Measurements from ENCODE around the gene MRPL49. TPM values are rescaled to one million over a fixed set of nuclear protein-coding genes. Genes with fewer than 3 reads are reported as not detected.

Gene MRPL49
- total RNA-seq, 1 donor from 2014 or later, result 40.8 TPM

DNA sequence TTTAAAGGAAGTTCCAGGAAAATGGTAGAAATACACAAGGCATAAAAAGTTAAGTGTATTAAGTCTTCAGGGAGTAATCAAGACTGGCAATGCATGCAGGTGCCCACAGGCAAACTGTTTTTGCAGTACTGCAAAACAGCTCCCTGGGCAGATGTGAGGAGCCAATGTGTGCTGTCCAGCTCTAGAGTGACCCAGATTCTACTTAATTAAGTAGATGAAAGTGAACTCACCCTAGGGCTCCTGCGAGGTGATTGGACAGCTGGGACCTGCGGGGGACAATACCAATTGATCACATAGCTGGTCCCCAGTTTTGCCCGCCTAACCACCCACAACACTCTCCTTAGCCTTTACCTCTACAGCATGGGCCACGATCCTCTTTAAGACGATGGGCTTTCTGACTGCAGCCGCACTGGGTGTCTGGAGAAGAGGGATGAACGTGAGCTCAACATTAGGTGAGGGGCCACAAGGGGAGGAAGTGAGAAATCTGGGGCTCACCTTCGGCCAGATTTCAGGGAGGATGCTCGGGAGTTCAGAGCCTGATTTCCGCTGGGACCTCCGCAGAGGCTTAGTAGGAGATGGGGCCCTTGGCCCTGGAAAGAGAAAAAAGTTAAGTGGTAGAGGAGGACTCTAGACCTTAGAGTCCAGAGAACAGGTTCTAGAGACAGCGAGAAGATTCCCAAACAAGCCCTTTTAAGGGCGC, 38.8 kb upstream of the MRPL49 start:
- ATAC-seq (peak in 1 of 2 donors; percentile 1), DNase-seq (no peak)
- H3K9me3 ChIP-seq, result no peaks in the 10 kb centered on the region
- peak overlapping the region; percentile 92 for H3K27ac ChIP-seq
- intact Hi-C loops (cut with DNase I), result no loop called here
- H3K36me3 ChIP-seq, result peaks cover 30% of the 10 kb centered on the region
- peak overlapping the region; percentile 66 for H3K4me3 ChIP-seq
- TF ChIP-seq, protein P1, sequence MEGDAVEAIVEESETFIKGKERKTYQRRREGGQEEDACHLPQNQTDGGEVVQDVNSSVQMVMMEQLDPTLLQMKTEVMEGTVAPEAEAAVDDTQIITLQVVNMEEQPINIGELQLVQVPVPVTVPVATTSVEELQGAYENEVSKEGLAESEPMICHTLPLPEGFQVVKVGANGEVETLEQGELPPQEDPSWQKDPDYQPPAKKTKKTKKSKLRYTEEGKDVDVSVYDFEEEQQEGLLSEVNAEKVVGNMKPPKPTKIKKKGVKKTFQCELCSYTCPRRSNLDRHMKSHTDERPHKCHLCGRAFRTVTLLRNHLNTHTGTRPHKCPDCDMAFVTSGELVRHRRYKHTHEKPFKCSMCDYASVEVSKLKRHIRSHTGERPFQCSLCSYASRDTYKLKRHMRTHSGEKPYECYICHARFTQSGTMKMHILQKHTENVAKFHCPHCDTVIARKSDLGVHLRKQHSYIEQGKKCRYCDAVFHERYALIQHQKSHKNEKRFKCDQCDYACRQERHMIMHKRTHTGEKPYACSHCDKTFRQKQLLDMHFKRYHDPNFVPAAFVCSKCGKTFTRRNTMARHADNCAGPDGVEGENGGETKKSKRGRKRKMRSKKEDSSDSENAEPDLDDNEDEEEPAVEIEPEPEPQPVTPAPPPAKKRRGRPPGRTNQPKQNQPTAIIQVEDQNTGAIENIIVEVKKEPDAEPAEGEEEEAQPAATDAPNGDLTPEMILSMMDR (IDR thresholded peaks at IDR 0.05), result no peak
- peaks cover 20% of the 10 kb centered on the region for H3K4me1 ChIP-seq
- H3K27me3 ChIP-seq (ENCODE audit: low read depth), result no peaks in the 10 kb centered on the region

DNA sequence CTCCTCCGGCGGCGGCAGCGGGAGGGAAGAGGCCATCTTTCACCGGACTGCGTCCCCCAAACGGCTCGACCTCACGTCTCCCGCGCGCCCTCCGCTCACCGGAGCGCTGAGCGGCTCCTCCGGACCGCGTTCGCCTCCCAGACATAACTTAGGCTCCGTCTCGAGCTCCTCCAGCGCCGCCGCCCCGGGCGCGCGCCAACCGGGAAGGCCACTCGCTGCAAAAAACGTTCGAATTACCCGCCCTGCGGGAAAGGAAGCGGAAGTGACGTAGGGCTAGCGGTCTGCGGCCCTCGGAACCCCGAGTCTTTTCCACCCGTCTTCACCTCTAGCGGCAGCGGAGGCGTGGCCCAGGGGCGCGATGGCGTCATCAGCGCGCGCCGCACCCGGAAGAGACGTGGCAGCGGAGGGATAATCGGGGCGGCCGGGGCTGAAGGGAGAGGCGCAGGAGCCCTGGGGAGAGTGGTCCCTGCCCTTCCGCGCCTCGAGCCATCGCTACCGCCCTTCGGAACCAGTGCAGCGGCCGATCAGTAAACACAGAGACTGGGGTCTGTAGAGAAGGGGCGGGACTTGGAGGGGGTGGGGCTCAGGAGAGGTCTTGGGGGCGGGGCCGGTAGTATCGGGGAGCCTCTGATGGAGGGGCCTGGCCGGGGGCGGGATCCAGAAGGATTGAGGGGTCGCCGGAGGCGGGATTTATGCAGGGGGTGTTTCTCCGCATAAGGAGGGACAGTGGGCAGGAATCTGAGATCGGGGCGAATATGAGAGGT, 38.1 kb upstream of the MRPL49 start, which contains the start of the genes CDCA5 and ZFPL1:
CDCA5 (minus strand) TSS at position 207 of the 764 bp plus-strand sequence; CDS start at position 145, 62 bp downstream.
ZFPL1 (plus strand) TSS at position 389 of the 764 bp plus-strand sequence. CDS start 477 bp downstream, outside the sequence.
- TF ChIP-seq, protein P1 (IDR thresholded peaks at IDR 0.05), result no peak
- Histone ChIP-seq H3K4me3 (peak within 1 kb of the TSS; percentile 66), H3K27me3 (ENCODE audit: low read depth) (no peaks in the 10 kb centered on the region), H3K36me3 (peaks cover 38% of the 10 kb centered on the region), H3K27ac (peak within 1 kb of the TSS; percentile 92), H3K9me3 (no peaks in the 10 kb centered on the region), H3K4me1 (peaks cover 20% of the 10 kb centered on the region)
- intact Hi-C loops (cut with DNase I), result no loop called here
- ATAC-seq, result peak; percentile 97 to 98
- DNase-seq, result peak; percentile 96

DNA sequence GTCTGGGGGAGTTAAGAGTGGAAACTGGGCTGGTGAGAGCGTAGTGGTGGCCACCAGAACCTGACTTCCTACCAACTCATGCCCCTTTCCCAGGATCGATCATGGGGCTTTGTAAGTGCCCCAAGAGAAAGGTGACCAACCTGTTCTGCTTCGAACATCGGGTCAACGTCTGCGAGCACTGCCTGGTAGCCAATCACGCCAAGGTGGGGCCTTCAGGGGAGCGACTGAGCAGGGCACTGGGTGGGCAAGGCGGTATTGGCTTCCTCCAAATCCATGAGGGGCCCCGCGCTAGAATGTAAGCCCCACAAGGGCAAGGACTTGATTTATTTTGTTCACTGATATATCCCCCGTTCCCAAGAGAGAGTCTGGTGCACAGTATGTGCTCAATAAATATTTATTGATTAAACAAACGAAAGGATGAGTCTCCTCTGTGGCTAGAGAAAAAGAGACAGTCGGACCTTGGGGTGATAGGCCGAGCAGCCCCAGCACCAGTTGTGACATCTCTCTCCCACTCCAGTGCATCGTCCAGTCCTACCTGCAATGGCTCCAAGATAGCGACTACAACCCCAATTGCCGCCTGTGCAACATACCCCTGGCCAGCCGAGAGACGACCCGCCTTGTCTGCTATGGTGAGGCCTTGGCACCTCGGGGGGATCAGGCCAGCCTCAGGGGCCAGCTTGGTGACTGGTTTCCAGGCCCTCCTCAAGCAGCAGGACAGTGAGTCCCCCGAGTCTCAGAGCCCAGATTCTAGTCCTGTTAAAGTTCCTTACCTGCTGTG, 37.3 kb upstream of the MRPL49 start:
- intact Hi-C loops (cut with DNase I), result no loop called here
- no peaks in the 10 kb centered on the region for H3K27me3 ChIP-seq (ENCODE audit: low read depth)
- H3K9me3 ChIP-seq, result no peaks in the 10 kb centered on the region
- H3K4me3 ChIP-seq, result peak overlapping the region; percentile 66
- peak overlapping the region; percentile 92 for H3K27ac ChIP-seq
- no peak for DNase-seq
- TF ChIP-seq, protein P1 (IDR thresholded peaks at IDR 0.05), result no peak
- H3K4me1 ChIP-seq, result peaks cover 20% of the 10 kb centered on the region
- H3K36me3 ChIP-seq, result peaks cover 45% of the 10 kb centered on the region
- peak; percentile 1 for ATAC-seq

DNA sequence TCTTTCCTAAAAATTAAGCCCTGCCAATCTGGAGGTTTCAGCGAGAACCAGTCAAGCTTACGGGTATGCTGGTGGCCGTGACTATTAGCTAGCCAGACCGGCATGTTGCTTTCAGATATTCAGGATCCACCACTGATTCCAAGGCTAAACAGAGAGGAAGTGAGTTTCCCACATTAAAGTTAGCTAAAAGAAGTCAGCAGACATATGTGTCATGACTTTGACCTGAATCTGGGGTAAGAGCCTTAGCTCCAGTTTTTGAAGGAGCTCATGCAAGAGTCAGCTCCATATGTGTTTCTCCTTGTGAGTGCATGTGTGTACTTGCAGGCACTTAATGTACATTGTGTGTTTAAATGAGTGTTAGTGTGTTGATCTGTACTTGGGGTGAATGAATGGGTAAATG, 36.7 kb upstream of the MRPL49 start:
- H3K4me1 ChIP-seq, result peaks cover 20% of the 10 kb centered on the region
- H3K9me3 ChIP-seq, result no peaks in the 10 kb centered on the region
- no peak for ATAC-seq
- TF ChIP-seq, protein P1 (IDR thresholded peaks at IDR 0.05), result no peak
- intact Hi-C loops (cut with DNase I), result no loop called here
- peaks cover 46% of the 10 kb centered on the region for H3K36me3 ChIP-seq
- no peaks in the 10 kb centered on the region for H3K27me3 ChIP-seq (ENCODE audit: low read depth)
- H3K4me3 ChIP-seq, result no peak overlapping the region
- no peak for DNase-seq
- H3K27ac ChIP-seq, result no peak overlapping the region

DNA sequence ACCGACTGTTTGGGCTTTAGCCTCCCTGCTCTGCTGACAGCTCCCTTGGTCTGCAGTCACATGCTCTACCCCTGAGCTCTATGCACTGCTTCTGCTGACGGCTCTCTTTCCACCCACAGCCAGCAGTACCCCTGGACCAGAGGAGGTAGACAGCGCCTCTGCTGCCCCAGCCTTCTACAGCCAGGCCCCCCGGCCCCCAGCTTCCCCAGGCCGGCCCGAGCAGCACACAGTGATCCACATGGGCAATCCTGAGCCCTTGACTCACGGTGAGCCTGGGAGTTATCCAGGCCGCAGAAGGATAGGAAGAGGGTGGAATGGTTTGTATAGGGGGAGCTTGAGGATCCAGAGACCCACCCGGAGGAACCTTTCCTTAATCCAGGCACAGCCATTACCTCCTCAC, 35.3 kb upstream of the MRPL49 start:
- ATAC-seq (no peak), DNase-seq (no peak)
- H3K27me3 ChIP-seq (ENCODE audit: low read depth), result no peaks in the 10 kb centered on the region
- H3K4me1 ChIP-seq, result peaks cover 20% of the 10 kb centered on the region
- TF ChIP-seq, protein P1 (IDR thresholded peaks at IDR 0.05), result no peak
- H3K27ac ChIP-seq, result no peak overlapping the region
- intact Hi-C loops (cut with DNase I), result no loop called here
- H3K9me3 ChIP-seq, result no peaks in the 10 kb centered on the region
- H3K4me3 ChIP-seq, result no peak overlapping the region
- H3K36me3 ChIP-seq, result peaks cover 46% of the 10 kb centered on the region
